OCI-LY7 (cell line): ENCODE measurements around the gene ZNF146. TPM values are rescaled to one million over a fixed set of nuclear protein-coding genes. Genes with fewer than 3 reads are reported as not detected.
"Not testable (repeated sequence)": the region's sequence is repeated elsewhere in the genome, so short reads cannot be mapped to it uniquely, and the experiment has no call there.

ENCODE experiments used
- BruUV-seq: library from RNA; stranded (reverse); fragments of 400-500 nt; replicated peaks from 2 replicates; lab custom pipeline; 2021; lab: Mats Ljungman, UMichigan
- CTCF ChIA-PET: fragments of 300-600 bp; sonication (Branson Sonifier 250); formaldehyde crosslinking; loops from one replicate; lab custom pipeline; 2022; ENCODE audit warnings: antibody characterized with exemption; ENCODE audit not compliant: unreplicated experiment; lab: Charles Lee
- POLR2A ChIA-PET: fragments of 300-600 bp; sonication (Branson Sonifier 250); formaldehyde crosslinking; loops from one replicate; lab custom pipeline; 2022; ENCODE audit warnings: antibody characterized with exemption; lab: Charles Lee
- DNase-seq: peaks from one replicate; pipeline ENCODE4 v3.0.0-alpha.2; 2015; ENCODE audit warnings: low spot score
- H2AFZ ChIP-seq: fragments of 200-600 bp; sonication (generic), shearing (Covaris generic); 2 replicates; pipeline ENCODE4 v1.6.1; 2014; ENCODE audit warnings: mild to moderate bottlenecking, antibody characterized with exemption, low read length, moderate library complexity
- H3K27ac ChIP-seq: fragments of 200-600 bp; sonication (generic); 2 replicates; pipeline ENCODE4 v1.5.1; 2014; ENCODE audit warnings: mixed run types, low read depth, mild to moderate bottlenecking, moderate library complexity, low read length, inconsistent platforms; ENCODE audit not compliant: poor library complexity, severe bottlenecking
- H3K36me3 ChIP-seq: fragments of 200-600 bp; sonication (generic); 2 replicates; pipeline ENCODE4 v1.6.1; 2014; ENCODE audit warnings: mild to moderate bottlenecking, antibody characterized with exemption, low read length, moderate library complexity, mixed read lengths; ENCODE audit not compliant: insufficient read depth
- H3K4me1 ChIP-seq: fragments of 200-600 bp; sonication (generic); 2 replicates; pipeline ENCODE4 v1.5.1; 2014; ENCODE audit warnings: mild to moderate bottlenecking, low read length; ENCODE audit not compliant: insufficient read depth, poor library complexity, severe bottlenecking
- H3K4me2 ChIP-seq: fragments of 200-600 bp; sonication (generic); 2 replicates; pipeline ENCODE4 v1.6.1; 2014; ENCODE audit warnings: mild to moderate bottlenecking, low read length
- H3K4me3 ChIP-seq: fragments of 200-600 bp; sonication (generic); 2 replicates; pipeline ENCODE4 v1.5.1; 2014; ENCODE audit warnings: mild to moderate bottlenecking, low read depth, low read length; ENCODE audit not compliant: poor library complexity, severe bottlenecking
- H3K79me2 ChIP-seq: fragments of 200-600 bp; sonication (generic); 2 replicates; pipeline ENCODE4 v1.6.1; 2016; ENCODE audit warnings: low read depth, mild to moderate bottlenecking, low read length, moderate library complexity, mixed read lengths; ENCODE audit not compliant: insufficient read depth
- H3K9me2 ChIP-seq: fragments of 200-600 bp; sonication (generic); 2 replicates; pipeline ENCODE4 v1.6.1; 2016; ENCODE audit warnings: mild to moderate bottlenecking, low read length, mixed read lengths; ENCODE audit not compliant: insufficient read depth
- H3K9me3 ChIP-seq: fragments of 200-600 bp; sonication (generic); 2 replicates; pipeline ENCODE4 v1.6.1; 2014; ENCODE audit warnings: mild to moderate bottlenecking, mixed run types, low read length, mixed read lengths
- H4K20me1 ChIP-seq: fragments of 200-600 bp; sonication (generic); 2 replicates; pipeline ENCODE4 v1.6.1; 2014; ENCODE audit warnings: mild to moderate bottlenecking, antibody characterized with exemption, low read length, moderate library complexity, mixed read lengths; ENCODE audit not compliant: insufficient read depth
- CTCF ChIP-seq: fragments of 200-600 bp; sonication (generic); conservative IDR thresholded peaks from 2 replicates; pipeline ENCODE4 v1.5.1; 2014; ENCODE audit warnings: mild to moderate bottlenecking, antibody characterized with exemption, low read length, moderate library complexity, mixed read lengths
- EZH2phosphoT487 ChIP-seq: fragments of 200-600 bp; sonication (generic); IDR thresholded peaks from 2 replicates; pipeline ENCODE4 v1.6.1; 2018; ENCODE audit warnings: low read depth, borderline replicate concordance, mild to moderate bottlenecking, mixed run types, antibody characterized with exemption, low read length, moderate library complexity, mixed read lengths
- intact Hi-C: fragments of 100-400 bp; cut with micrococcal nuclease; formaldehyde crosslinking; loops from one replicate; pipeline ENCODE4 v1.10.0; 2022; ENCODE audit not compliant: unreplicated experiment
- total RNA-seq, 2 experiments: library from RNA; depleted of rRNA in 1 of 2; stranded (reverse); fragments of >200 nt in 1 of 2; shearing (Covaris generic) in 1 of 2; gene quantifications; 2 replicates each; pipeline ENCODE4 v1.2.3, GENCODE V29; 2014 to 2022

The ZNF146 gene
- total RNA-seq, 2 experiments from 2014 or later = 67.4 to 86.3 TPM

DNA sequence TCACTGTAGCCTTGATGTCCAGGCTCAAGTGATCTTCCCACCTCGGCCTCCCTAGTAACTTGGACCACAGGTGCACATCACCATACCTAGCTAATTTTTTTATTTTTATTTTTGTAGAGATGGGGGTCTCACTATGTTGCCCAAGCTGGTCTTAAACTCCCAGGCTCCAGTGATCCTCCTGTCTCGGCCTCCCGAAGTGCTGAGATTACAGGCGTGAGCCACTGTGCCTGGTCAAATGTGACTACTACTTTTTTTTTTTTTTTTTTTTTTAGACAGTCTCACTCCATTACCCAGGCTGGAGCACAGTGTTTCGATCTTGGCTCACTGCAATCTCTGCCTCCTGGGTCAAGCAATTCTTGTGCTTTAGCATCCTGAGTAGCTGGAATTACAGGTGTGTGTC lies 42.1 kb upstream of the ZNF146 start:
- Histone ChIP-seq H3K4me1 (no peaks in the 10 kb centered on the region), H3K79me2 (no peaks in the 10 kb centered on the region), H3K36me3 (no peaks in the 10 kb centered on the region), H3K9me2 (no peaks in the 10 kb centered on the region), H3K27ac (no peak overlapping the region), H2AFZ (no peak overlapping the region), H3K9me3 (no peaks in the 10 kb centered on the region), H4K20me1 (no peaks in the 10 kb centered on the region), H3K4me3 (no peak overlapping the region), H3K4me2 (no peak overlapping the region)
- CTCF ChIA-PET = interaction anchor here (0.6 kb wide), 1 partner anchor 44 kb away, joined by 3 read pairs; no protein-coding TSS in a partner anchor
- TF ChIP-seq EZH2phosphoT487 (no peak), CTCF (no peak)
- POLR2A ChIA-PET = interaction anchor here (0.6 to 0.7 kb wide), 3 partner anchors 11 to 159 kb away, joined by 3 read pairs; partner anchors contain the start of gene ALKBH6
- BruUV-seq = no TSS peak
- intact Hi-C loops = no loop called here
- DNase-seq = no peak

- H3K27ac ChIP-seq, H3K9me3 ChIP-seq, H3K4me1 ChIP-seq, intact Hi-C loops, DNase-seq, H3K9me2 ChIP-seq, H4K20me1 ChIP-seq, H3K4me3 ChIP-seq, POLR2A ChIA-PET, BruUV-seq, H3K4me2 ChIP-seq, CTCF ChIA-PET, H3K79me2 ChIP-seq, H3K36me3 ChIP-seq, H2AFZ ChIP-seq: not testable (repeated sequence)
Observed at GRCh38 chr19:36173846-36174245, 41.1 kb upstream of the ZNF146 start.

GRCh38 chr19:36179077-36179476 lies 35.8 kb upstream of the ZNF146 start:
- H3K27ac ChIP-seq, H3K4me1 ChIP-seq, CTCF ChIA-PET, H4K20me1 ChIP-seq, BruUV-seq, H3K4me3 ChIP-seq, H2AFZ ChIP-seq, intact Hi-C loops, H3K9me3 ChIP-seq, H3K4me2 ChIP-seq, H3K36me3 ChIP-seq, H3K79me2 ChIP-seq, H3K9me2 ChIP-seq, DNase-seq: not testable (repeated sequence)
- POLR2A ChIA-PET = interaction anchor here (1.5 kb wide), 1 partner anchor 29 kb away, joined by 3 read pairs; no protein-coding TSS in a partner anchor
